ENCODE measurements around the gene ZNF598. TPM values are rescaled to one million over a fixed set of nuclear protein-coding genes. Genes with fewer than 3 reads are reported as not detected.
A peak's percentile ranks its signal among the peaks of the same experiment; 100 is the strongest.

The ZNF598 gene
- polyA plus RNA-seq, 1 experiment, result 8.2 TPM

DNA sequence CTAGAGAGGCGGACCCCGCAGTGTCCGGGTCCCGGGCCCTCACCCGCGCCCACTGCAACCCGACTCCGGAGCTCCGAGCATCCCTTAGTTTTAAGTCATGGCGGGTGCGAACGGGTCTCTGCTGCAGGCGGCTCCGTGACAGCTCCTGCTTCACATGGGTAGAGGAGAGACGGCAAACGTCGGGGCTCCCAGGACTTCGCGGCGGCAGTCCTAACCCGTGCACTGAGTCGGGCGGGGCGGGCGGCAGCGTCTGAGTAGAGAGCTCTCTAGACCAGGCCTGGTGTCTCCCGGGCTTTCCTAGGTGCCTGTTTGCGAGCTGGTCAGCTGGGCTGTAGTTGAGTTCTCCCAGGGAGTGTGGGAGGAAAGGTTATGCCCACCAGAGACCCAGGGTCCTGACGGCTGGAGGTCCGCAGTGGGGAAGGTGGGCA, 38.5 kb upstream of the ZNF598 start:
- no peaks in the 10 kb centered on the region for H3K27me3 ChIP-seq (ENCODE audit: control insufficient read depth, insufficient read depth, low read length)
- H3K4me3 ChIP-seq (ENCODE audit: low read depth, low read length), result peak overlapping the region; percentile 85
- peak overlapping the region; percentile 31 for H3K27ac ChIP-seq (ENCODE audit: low read depth, low read length)
- ChIA-PET CTCF (interaction anchor here (1.0 to 4.0 kb wide), 3 partner anchors 11 to 92 kb away, joined by 3 to 19 read pairs (median 5); no protein-coding TSS in a partner anchor), POLR2A (interaction anchor here (0.6 to 1.8 kb wide), 8 partner anchors 12 to 107 kb away, joined by 3 to 12 read pairs (median 5); partner anchors contain the start of genes RPS2, TBL3 and TRAF7)
- TF ChIP-seq CTCF (IDR thresholded peaks at IDR 0.05; ENCODE audit: low read depth, low read length), result no peak
- no peaks in the 10 kb centered on the region; the same call in 1 of the 2 replicates for H3K9me3 ChIP-seq (ENCODE audit: control insufficient read depth, insufficient read depth, low read length)
- no peak for DNase-seq (ENCODE audit: low read depth, low spot score)

DNA sequence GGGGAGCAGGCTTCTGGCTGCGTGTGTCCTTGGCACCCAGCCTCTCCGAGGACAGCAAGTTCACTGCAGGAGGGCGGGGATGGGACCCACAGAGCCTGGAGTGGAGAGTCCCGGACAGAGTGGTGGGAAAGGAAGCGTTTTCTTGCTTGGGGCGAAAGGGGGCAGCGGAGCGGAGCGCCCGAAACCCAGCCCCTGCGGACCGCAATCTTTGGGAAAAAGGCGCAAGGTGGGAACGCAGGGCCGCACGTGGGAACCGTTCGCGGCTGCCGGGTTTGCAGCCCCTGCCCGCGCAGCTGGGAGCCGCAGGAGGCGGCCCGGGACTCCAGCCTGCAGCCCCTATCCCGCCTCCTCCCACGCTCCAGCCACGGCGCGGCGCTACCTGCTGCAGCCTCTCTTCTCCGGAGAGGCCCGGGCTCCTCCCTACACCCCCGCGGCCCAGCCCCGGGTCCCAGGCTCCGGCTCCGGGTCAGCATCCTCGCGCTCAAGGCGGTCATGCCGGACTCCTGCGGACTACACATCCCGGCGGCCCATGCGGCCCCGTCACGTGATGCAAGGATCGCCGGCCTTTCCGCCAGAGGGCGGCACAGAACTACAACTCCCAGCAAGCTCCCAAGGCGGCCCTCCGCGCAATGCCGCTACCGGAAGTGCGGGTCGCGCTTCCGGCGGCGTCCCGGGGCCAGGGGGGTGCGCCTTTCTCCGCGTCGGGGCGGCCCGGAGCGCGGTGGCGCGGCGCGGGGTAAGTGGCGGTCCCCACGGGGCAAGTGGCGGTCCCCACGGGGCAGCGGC, 37.9 kb upstream of the ZNF598 start, which contains the start of the genes NTHL1 and TSC2:
NTHL1 (minus strand) TSS at position 505 of the 786 bp plus-strand sequence; CDS start at position 494, 11 bp downstream.
TSC2 (plus strand) TSS at position 656 of the 786 bp plus-strand sequence. CDS start 631 bp downstream, outside the sequence.
- peak; percentile 88 for DNase-seq (ENCODE audit: low read depth, low spot score)
- H3K27ac ChIP-seq (ENCODE audit: low read depth, low read length), result peak within 1 kb of the TSS; percentile 31
- CTCF ChIA-PET, result interaction anchor here (1.0 to 4.0 kb wide), 3 partner anchors 12 to 93 kb away, joined by 3 to 19 read pairs (median 5); no protein-coding TSS in a partner anchor

DNA sequence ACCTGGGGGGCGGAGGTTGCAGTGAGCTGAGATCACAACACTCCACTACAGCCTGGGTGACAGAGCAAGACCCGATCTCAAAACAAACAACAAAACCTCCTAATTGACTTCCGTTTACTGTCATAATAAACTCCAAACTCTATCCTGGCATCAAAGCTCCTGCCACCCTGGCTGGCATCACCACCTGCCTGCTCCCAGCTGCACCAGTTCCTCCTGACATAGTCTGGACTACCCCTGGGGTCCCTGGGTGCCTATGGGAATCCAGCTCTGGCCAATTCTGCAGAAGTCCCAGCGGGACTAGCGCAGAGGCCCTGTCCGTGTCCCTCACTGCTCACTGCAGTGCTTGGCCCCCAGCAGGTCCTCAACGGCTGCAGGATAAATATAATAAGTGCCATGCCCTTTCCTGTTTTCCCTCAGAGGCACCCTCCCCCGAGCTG, 37.3 kb upstream of the ZNF598 start:
- H3K9me3 ChIP-seq (ENCODE audit: control insufficient read depth, insufficient read depth, low read length), result no peaks in the 10 kb centered on the region; the same call in 1 of the 2 replicates
- H3K27ac ChIP-seq (ENCODE audit: low read depth, low read length), result no peak overlapping the region
- H3K27me3 ChIP-seq (ENCODE audit: control insufficient read depth, insufficient read depth, low read length), result no peaks in the 10 kb centered on the region
- CTCF ChIA-PET, result interaction anchor here (1.4 to 4.0 kb wide), 2 partner anchors 25 to 94 kb away, joined by 5 to 19 read pairs; no protein-coding TSS in a partner anchor
- POLR2A ChIA-PET, result interaction anchor here (1.3 to 1.8 kb wide), 5 partner anchors 11 to 108 kb away, joined by 5 to 12 read pairs (median 7); partner anchors contain the start of genes RPS2 and TRAF7
- TF ChIP-seq CTCF (IDR thresholded peaks at IDR 0.05; ENCODE audit: low read depth, low read length), result no peak
- peak overlapping the region; percentile 85 for H3K4me3 ChIP-seq (ENCODE audit: low read depth, low read length)
- no peak for DNase-seq (ENCODE audit: low read depth, low spot score)

More for the DNA sequence above, 37.9 kb upstream of the ZNF598 start, which contains the start of the genes NTHL1 and TSC2:
- POLR2A ChIA-PET, result interaction anchor here (0.6 to 1.8 kb wide), 8 partner anchors 12 to 108 kb away, joined by 3 to 12 read pairs (median 5); partner anchors contain the start of genes RPS2, TBL3 and TRAF7
- peak within 1 kb of the TSS; percentile 85 for H3K4me3 ChIP-seq (ENCODE audit: low read depth, low read length)
- TF ChIP-seq CTCF (IDR thresholded peaks at IDR 0.05; ENCODE audit: low read depth, low read length), result peak; percentile 44
- no peaks in the 10 kb centered on the region for H3K27me3 ChIP-seq (ENCODE audit: control insufficient read depth, insufficient read depth, low read length)
- no peaks in the 10 kb centered on the region; the same call in 1 of the 2 replicates for H3K9me3 ChIP-seq (ENCODE audit: control insufficient read depth, insufficient read depth, low read length)

DNA sequence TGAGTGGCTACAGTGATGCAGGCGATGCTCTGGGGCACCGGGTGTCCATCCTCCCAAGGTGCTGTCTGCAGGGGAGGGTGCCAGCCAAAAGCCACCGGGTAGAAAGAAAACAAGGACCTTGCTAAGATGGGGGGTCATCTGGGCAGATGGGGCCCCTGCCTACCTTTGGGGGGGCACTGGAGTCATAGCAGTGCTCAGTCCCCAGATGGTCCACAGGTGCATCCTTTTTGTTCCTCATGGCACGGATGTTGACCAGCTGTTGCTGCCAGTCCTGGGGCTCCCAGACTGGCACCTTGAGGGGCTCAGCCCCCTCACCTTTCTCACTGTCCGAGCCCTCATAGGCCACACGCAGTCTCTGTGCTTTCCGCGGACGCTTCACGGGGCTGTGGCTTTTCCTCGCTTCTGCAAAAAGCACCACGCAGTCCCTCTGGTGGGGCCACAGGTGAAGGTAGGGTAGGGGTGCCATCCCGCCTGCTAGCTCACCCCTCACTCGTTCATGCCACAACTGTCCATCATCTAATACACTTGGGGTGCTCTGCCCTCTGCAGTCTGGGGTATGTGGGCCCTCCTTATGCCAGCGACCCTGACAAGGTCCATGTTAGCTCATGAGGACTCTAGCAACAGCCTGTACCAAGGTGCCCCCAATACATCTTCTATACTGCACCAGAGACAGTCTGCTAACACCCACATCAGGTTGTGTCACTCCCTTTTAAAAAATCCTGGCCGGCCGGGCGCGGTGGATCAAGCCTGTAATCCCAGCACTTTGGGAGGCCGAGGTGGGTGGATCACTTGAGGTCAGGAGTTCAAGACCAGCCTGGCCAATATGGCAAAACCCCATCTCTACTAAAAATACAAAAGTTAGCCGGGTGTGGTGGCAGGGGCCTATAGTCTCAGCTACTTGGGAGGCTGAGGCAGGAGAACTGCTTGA, 36.6 kb upstream of the ZNF598 start:
- H3K9me3 ChIP-seq (ENCODE audit: control insufficient read depth, insufficient read depth, low read length), result no peaks in the 10 kb centered on the region; the same call in 1 of the 2 replicates
- POLR2A ChIA-PET, result no interaction called here
- no peak for TF ChIP-seq CTCF (IDR thresholded peaks at IDR 0.05; ENCODE audit: low read depth, low read length)
- H3K4me3 ChIP-seq (ENCODE audit: low read depth, low read length), result no peak overlapping the region; the same call in 1 of the 2 replicates
- H3K27ac ChIP-seq (ENCODE audit: low read depth, low read length), result no peak overlapping the region
- no peak for DNase-seq (ENCODE audit: low read depth, low spot score)
- H3K27me3 ChIP-seq (ENCODE audit: control insufficient read depth, insufficient read depth, low read length), result no peaks in the 10 kb centered on the region
- CTCF ChIA-PET, result interaction anchor here (0.9 to 4.0 kb wide), 3 partner anchors 24 to 95 kb away, joined by 3 to 19 read pairs (median 5); no protein-coding TSS in a partner anchor
